GM23248 (cell line): ENCODE data around the gene HOXC11. TPM values are rescaled to one million over a fixed set of nuclear protein-coding genes. Genes with fewer than 3 reads are reported as not detected.
A peak's percentile ranks its signal among the peaks of the same experiment; 100 is the strongest.

ENCODE experiments used
- DNase-seq: peaks from one replicate; pipeline ENCODE4 v3.0.0-alpha.2; 2015
- H2AFZ ChIP-seq: fragments of 200-600 bp; sonication (generic); 2 replicates; pipeline ENCODE4 v1.6.1; 2016; ENCODE audit warnings: antibody characterized with exemption
- H3F3A ChIP-seq: fragments of 200-600 bp; sonication (generic); 2 replicates; pipeline ENCODE4 v1.6.1; 2016; ENCODE audit warnings: mild to moderate bottlenecking, antibody characterized with exemption, mixed run types; ENCODE audit not compliant: insufficient read depth
- H3K27ac ChIP-seq: fragments of 200-600 bp; sonication (generic); 2 replicates; pipeline ENCODE4 v1.5.1; 2016; ENCODE audit warnings: mild to moderate bottlenecking
- H3K27me3 ChIP-seq: fragments of 200-600 bp; sonication (generic); replicated peaks from 2 replicates; pipeline ENCODE4 v1.6.1; 2016; ENCODE audit warnings: mild to moderate bottlenecking; ENCODE audit not compliant: insufficient read depth
- H3K36me3 ChIP-seq: fragments of 200-600 bp; sonication (generic); 2 replicates; pipeline ENCODE4 v1.6.1; 2016; ENCODE audit warnings: low read depth, mild to moderate bottlenecking
- H3K4me1 ChIP-seq: fragments of 200-600 bp; sonication (generic); 2 replicates; pipeline ENCODE4 v1.6.1; 2016; ENCODE audit warnings: mild to moderate bottlenecking; ENCODE audit not compliant: insufficient read depth
- H3K4me2 ChIP-seq: fragments of 200-600 bp; sonication (generic); one replicate; pipeline ENCODE4 v1.6.1; 2016; ENCODE audit warnings: mild to moderate bottlenecking; ENCODE audit not compliant: unreplicated experiment
- H3K4me3 ChIP-seq: fragments of 200-600 bp; sonication (generic); 2 replicates; pipeline ENCODE4 v1.5.1; 2016; ENCODE audit warnings: mild to moderate bottlenecking
- H3K79me2 ChIP-seq: fragments of 200-600 bp; sonication (generic); 2 replicates; pipeline ENCODE4 v1.6.1; 2016; ENCODE audit warnings: mild to moderate bottlenecking; ENCODE audit not compliant: insufficient read depth
- H3K9ac ChIP-seq: fragments of 200-600 bp; sonication (generic); 2 replicates; pipeline ENCODE4 v1.6.1; 2016; ENCODE audit warnings: mild to moderate bottlenecking
- H3K9me2 ChIP-seq: fragments of 200-600 bp; sonication (generic); 2 replicates; pipeline ENCODE4 v1.6.1; 2016; ENCODE audit warnings: mixed run types, mild to moderate bottlenecking, moderate library complexity; ENCODE audit not compliant: insufficient read depth
- H3K9me3 ChIP-seq: fragments of 200-600 bp; sonication (generic); one replicate; pipeline ENCODE4 v1.6.1; 2017; ENCODE audit warnings: low read depth
- H4K20me1 ChIP-seq: fragments of 200-600 bp; sonication (generic); 2 replicates; pipeline ENCODE4 v1.6.0; 2016; ENCODE audit not compliant: insufficient read depth
- EZH2 ChIP-seq: fragments of 200-600 bp; sonication (generic); IDR thresholded peaks from 2 replicates; pipeline ENCODE4 v1.6.1; 2018; ENCODE audit warnings: antibody characterized with exemption, mild to moderate bottlenecking; ENCODE audit not compliant: insufficient read depth, poor library complexity, severe bottlenecking
- EZH2phosphoT487 ChIP-seq: fragments of 200-600 bp; sonication (generic); IDR thresholded peaks from 2 replicates; pipeline ENCODE4 v1.6.1; 2018; ENCODE audit warnings: antibody characterized with exemption, moderate library complexity, mild to moderate bottlenecking, low read depth; ENCODE audit not compliant: insufficient read depth
- WGBS, 2 experiments: methylation state at CpG; one replicate each; pipeline ENCODE4 v1.1.6; 2015 to 2017; ENCODE audit warnings: low lambda C conversion rate in 2 of 2, low coverage in 1 of 2; ENCODE audit errors: missing lambda C conversion rate in 2 of 2; 5-methylcytosine and 5-hydroxymethylcytosine counted together
- in situ Hi-C: fragments of 300-500 bp; cut with MboI; formaldehyde crosslinking; loops from 2 replicates; pipeline ENCODE4 v1.15.0; 2020
- polyA plus RNA-seq: library from polyadenylated mRNA; unstranded; fragments of >200 nt; fragmentation: Nextera tagmentation; extraction: Ambion mirVana; gene quantifications from 2 replicates; pipeline ENCODE4 v1.2.1, GENCODE V29; 2016
- total RNA-seq: library from RNA; depleted of rRNA; stranded (reverse); fragments of >200 nt; shearing (Covaris generic); gene quantifications from 2 replicates; pipeline ENCODE4 v1.2.3, GENCODE V29; 2014

The HOXC11 gene
- total and polyA plus RNA-seq, 2 experiments from 2014 or later = not detected

DNA sequence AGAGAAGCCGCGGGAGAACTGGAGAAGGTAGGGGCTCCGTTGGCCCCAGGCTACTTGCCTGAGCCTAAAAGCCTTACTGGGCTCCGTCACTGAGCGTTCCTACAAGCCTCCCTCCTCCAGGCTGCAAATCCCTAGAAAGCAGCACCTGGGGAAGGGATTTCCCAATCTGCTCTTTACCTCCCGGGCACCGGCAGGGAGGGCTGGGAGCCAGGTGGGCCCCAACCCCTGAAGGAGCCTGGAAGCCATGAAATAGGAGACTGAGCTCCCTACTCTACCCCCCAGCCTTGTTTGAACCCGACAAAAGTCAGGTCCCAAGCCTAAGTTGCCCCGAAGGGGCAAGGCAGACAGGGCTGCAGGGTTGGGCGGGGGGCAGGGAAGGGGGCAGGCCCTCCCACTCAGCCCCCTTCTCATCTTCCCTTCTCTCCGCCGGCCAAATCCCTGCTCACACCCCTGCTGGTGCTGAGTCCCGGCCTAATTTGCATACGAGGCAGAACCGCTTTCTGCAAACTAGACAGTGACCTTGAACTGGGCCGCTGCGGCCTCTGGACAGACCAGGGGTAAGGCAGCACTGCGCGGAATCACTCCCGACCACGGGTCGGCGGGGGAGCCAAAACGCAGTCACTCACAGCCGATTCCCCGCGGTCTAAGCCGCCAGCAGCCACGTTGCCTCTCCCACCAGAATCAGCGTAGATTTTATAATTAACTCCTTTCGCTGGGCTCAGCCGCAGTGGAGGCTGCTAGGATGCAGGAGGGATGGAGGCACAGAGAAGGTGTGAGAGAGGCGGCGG is 21.9 kb upstream of the HOXC11 start:
- no peak for DNase-seq
- TF ChIP-seq EZH2phosphoT487 = peak; percentile 42; the same call in 1 of the 2 replicates
- peak; percentile 70 for TF ChIP-seq EZH2
- Histone ChIP-seq H3K4me1 (no peaks in the 10 kb centered on the region), H3K79me2 (no peaks in the 10 kb centered on the region), H3K9me3 (no peaks in the 10 kb centered on the region), H3K4me3 (no peak overlapping the region), H3K4me2 (no peak overlapping the region), H2AFZ (no peak overlapping the region), H4K20me1 (no peaks in the 10 kb centered on the region), H3K36me3 (no peaks in the 10 kb centered on the region), H3K9ac (no peak overlapping the region), H3F3A (no peaks in the 10 kb centered on the region), H3K27me3 (peaks cover 97% of the 10 kb centered on the region), H3K9me2 (no peaks in the 10 kb centered on the region), H3K27ac (no peak overlapping the region)
- in situ Hi-C loops = no loop called here
- WGBS, 2 experiments = 11 to 14% methylated on average over 32 to 34 of the region's 34 CpGs

DNA sequence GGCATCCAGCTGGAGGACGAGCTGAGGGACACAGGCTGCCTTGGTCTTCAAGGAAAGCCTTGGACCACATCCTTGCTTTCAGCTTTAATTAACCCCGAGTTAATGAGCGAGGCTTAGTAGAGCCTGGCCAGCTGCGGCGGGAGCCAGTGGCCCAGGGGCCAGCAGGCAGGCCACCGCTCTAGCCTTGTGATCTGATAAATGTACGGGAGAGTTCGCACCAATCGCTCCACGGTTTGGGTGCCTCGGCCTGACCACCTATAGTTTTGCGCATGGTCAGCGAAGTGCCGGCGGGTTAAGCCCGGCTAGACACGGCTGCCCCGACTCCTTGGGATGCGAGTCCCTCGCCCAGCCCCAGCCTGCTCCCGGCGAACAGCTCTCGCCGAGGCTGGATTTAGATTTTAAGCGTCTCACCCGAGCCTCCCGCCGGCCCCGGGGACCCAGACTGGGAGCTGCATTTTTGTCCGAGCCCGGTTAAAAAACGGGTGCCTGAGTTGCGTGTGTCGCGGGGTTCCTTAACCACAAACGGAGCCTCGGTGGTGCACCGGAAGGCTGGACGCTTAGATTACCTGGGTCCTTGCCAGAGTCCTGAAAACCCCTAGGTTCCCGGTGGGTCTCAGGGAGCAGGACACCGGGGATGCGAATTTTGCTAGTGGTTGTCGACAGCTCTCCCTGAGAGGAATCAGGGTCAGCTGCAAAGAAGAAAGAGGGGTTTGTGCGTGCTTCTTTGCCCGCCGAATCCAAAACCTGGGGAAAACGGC is 21.2 kb upstream of the HOXC11 start:
- no peak overlapping the region for H2AFZ ChIP-seq
- no peak overlapping the region for H3K4me2 ChIP-seq
- H3K9ac ChIP-seq = no peak overlapping the region
- no peaks in the 10 kb centered on the region for H3K36me3 ChIP-seq
- no peaks in the 10 kb centered on the region for H3K79me2 ChIP-seq
- no peaks in the 10 kb centered on the region for H3K4me1 ChIP-seq
- no peaks in the 10 kb centered on the region for H3F3A ChIP-seq
- H3K27ac ChIP-seq = no peak overlapping the region
- TF ChIP-seq EZH2 (no peak), EZH2phosphoT487 (peak; percentile 79)
- no peak for DNase-seq
- no peak overlapping the region for H3K4me3 ChIP-seq
- H3K9me3 ChIP-seq = no peaks in the 10 kb centered on the region
- H3K27me3 ChIP-seq = peaks cover 97% of the 10 kb centered on the region
- no peaks in the 10 kb centered on the region for H4K20me1 ChIP-seq
- no peaks in the 10 kb centered on the region for H3K9me2 ChIP-seq
- in situ Hi-C loops = no loop called here
- WGBS, 2 experiments = 12 to 15% methylated on average over 43 to 45 of the region's 47 CpGs

DNA sequence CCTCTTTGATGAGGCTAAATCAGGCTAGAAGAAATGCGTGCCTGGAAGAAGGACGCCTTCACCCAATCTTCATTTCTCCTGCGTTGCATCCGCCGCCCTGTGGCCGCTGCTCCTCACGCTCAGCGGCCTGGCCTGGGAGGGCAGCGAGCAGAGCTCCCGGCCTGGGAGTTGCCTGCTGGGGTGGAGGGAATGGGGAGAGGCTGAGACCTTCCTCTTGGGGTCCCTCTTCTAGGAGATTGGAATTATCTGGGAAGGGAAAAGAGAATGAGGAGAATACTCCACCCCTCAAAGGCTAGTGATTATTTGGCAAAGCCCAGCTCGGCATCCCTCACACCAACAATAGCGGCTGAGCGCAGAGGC is 20.6 kb upstream of the HOXC11 start:
- Histone ChIP-seq H3K27me3 (peaks cover 97% of the 10 kb centered on the region), H3K36me3 (no peaks in the 10 kb centered on the region), H3K79me2 (no peaks in the 10 kb centered on the region), H3K4me1 (no peaks in the 10 kb centered on the region), H3K9ac (no peak overlapping the region), H3F3A (no peaks in the 10 kb centered on the region), H4K20me1 (no peaks in the 10 kb centered on the region), H3K9me2 (no peaks in the 10 kb centered on the region), H3K4me3 (no peak overlapping the region), H2AFZ (no peak overlapping the region), H3K27ac (no peak overlapping the region), H3K4me2 (no peak overlapping the region), H3K9me3 (no peaks in the 10 kb centered on the region)
- TF ChIP-seq EZH2 (peak; percentile 55), EZH2phosphoT487 (no peak)
- DNase-seq = peak; percentile 46
- in situ Hi-C loops = no loop called here
- 20 to 23% methylated on average over 13 of the region's 13 CpGs for WGBS, 2 experiments

DNA sequence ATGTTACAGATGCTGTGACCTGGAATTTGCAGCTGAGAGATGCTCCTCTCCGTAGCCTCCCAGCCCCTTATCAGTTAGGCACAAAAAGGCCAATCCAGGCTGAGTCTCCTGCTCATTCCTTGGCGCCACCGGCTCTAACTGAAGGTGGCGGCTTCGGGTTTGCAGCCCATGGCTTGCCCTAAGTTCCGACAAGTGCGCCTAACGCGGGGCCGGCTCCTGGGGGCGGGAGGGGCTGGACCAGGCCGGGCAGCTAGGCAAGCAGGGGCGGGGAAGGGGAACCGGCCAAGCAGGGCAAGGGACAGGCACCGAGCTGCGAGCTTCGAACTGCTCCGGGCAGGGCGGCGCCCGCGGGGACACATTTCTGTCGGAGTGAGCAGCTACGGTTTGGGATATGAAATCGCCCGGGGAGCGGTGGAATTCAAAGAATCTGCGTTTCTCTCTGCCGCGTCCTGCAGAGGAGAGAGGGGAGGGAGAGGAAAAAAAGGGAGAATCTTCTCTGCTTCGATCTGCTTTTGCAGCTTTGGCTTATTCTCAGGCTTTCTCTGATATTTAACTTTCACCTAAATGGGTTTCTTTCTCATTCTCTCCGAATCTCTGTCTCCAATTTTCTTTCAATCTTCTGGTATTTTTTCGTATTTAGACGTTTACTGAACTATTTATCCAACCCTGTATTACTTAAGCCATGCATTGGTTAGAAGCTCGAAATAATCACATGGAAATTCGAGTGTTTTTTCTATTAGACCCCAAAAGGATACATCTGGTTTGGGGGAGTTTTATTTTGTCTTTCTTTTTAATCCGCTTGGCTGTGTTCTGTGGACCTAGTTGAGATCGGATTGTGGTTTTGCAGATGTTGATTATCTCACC is 19.8 kb upstream of the HOXC11 start:
- WGBS, 2 experiments = 19 to 22% methylated on average over 33 to 38 of the region's 38 CpGs
- DNase-seq = no peak
- Histone ChIP-seq H4K20me1 (no peaks in the 10 kb centered on the region), H3K9me2 (no peaks in the 10 kb centered on the region), H3K36me3 (no peaks in the 10 kb centered on the region), H3K4me2 (no peak overlapping the region), H3K4me3 (no peak overlapping the region), H3K9me3 (no peaks in the 10 kb centered on the region), H3K79me2 (no peaks in the 10 kb centered on the region), H3F3A (no peaks in the 10 kb centered on the region), H3K9ac (no peak overlapping the region), H3K4me1 (no peaks in the 10 kb centered on the region), H2AFZ (no peak overlapping the region), H3K27ac (no peak overlapping the region), H3K27me3 (peaks cover 97% of the 10 kb centered on the region)
- in situ Hi-C loops = no loop called here
- TF ChIP-seq EZH2 = peak; percentile 61
- TF ChIP-seq EZH2phosphoT487 = no peak; the same call in 1 of the 2 replicates
